AG04449 (cell line): ENCODE measurements around the gene DIAPH1.

Experiments
- CTCF ChIA-PET: fragments of 350-600 bp; formaldehyde crosslinking; extraction: SDS; loops from one replicate; lab custom pipeline; 2021; ENCODE audit warnings: antibody characterized with exemption; lab: Yijun Ruan, JAX
- POLR2A ChIA-PET: fragments of 400-600, 350-600 bp; formaldehyde crosslinking; extraction: SDS; loops from one replicate; lab custom pipeline; 2020; ENCODE audit warnings: antibody characterized with exemption, inconsistent platforms; lab: Yijun Ruan, JAX
- DNase-seq: peaks from one replicate; pipeline ENCODE4 v3.0.0-alpha.2; 2010; ENCODE audit warnings: low read depth, low spot score
- H3K4me3 ChIP-seq: 2 replicates; pipeline ENCODE4 v1.5.1; 2011; ENCODE audit warnings: low read depth, mild to moderate bottlenecking, control low read depth, low read length
- TF ChIP-seq, protein P1 (sequence below): IDR thresholded peaks from one replicate; pipeline ENCODE4 v1.5.1; 2011; ENCODE audit warnings: mild to moderate bottlenecking, moderate library complexity, low read length, control low read depth, inconsistent platforms; ENCODE audit not compliant: insufficient read depth; ENCODE audit errors: missing control alignments

The DIAPH1 gene

DNA sequence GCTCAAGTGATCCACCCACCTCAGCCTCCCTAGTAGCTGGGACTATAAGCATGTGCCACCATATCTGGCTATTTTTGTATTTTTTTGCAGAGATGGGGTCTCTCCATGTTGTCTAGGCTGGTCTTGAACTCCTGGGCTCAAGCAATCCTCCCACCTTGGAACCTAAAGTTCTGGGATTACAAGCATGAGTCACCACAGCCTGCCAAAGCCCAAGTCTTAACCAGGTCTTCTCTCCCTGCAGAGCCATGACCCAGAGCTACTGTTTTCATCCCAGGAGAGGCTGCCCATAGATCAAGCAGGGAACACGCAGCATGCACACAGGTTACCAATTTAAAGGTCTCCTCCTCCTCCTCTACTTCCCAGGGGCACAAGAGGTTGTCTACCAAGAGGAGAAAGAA, 100.2 kb downstream of the DIAPH1 start:
- POLR2A ChIA-PET, result interaction anchor here (0.9 to 2.2 kb wide), 2 partner anchors 11 to 43 kb away, joined by 3 to 14 read pairs; partner anchors contain the start of gene PCDHGC3

DNA sequence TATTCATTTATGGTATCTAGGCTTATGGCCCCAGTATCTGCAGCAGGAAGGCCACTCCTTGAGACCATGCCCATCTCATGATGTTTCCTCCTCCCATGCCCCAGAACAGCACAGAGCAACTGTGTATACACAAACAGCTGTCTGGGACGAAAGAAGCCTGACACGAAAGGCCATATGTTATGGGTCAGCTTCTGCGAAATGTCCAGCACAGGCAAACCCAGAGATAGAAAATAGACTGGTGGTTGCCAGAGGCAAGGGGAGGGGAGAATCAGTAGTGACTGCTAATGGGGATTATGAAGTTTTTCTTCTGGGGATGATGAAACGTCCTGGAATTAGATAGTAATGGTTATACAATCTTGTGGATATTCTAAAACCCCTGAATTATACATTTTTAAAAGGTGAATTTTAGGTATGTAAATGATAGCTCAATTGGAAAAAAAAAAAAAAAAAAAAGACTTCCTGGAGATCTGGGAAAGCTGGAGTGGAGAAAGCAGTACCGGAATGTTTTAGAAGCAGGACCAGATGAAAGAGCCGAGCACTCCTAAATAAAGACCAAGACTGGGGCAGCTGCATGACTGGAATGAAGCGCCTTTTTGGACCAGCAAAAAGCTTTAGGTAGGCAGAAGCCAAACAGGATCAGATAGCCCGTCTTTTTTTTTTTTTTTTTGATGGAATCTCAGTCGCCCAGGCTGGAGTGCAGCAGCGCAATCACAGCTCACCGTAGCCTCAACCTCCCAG, 100.8 kb downstream of the DIAPH1 start:
- DNase-seq, result no peak
- H3K4me3 ChIP-seq, result no peak overlapping the region
- POLR2A ChIA-PET, result interaction anchor here (0.6 to 2.2 kb wide), 4 partner anchors 9 to 43 kb away, joined by 3 to 14 read pairs (median 4); partner anchors contain the start of gene PCDHGC3
- CTCF ChIA-PET, result interaction anchor here (0.7 to 27.6 kb wide), 7 partner anchors 9 to 101 kb away, joined by 3 to 856 read pairs (median 3); partner anchors contain the start of genes PCDHGA10, PCDHGA11, PCDHGA12 and PCDHGB7
- TF ChIP-seq, protein P1, sequence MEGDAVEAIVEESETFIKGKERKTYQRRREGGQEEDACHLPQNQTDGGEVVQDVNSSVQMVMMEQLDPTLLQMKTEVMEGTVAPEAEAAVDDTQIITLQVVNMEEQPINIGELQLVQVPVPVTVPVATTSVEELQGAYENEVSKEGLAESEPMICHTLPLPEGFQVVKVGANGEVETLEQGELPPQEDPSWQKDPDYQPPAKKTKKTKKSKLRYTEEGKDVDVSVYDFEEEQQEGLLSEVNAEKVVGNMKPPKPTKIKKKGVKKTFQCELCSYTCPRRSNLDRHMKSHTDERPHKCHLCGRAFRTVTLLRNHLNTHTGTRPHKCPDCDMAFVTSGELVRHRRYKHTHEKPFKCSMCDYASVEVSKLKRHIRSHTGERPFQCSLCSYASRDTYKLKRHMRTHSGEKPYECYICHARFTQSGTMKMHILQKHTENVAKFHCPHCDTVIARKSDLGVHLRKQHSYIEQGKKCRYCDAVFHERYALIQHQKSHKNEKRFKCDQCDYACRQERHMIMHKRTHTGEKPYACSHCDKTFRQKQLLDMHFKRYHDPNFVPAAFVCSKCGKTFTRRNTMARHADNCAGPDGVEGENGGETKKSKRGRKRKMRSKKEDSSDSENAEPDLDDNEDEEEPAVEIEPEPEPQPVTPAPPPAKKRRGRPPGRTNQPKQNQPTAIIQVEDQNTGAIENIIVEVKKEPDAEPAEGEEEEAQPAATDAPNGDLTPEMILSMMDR, result no peak

More for the DNA sequence above, 100.2 kb downstream of the DIAPH1 start:
- CTCF ChIA-PET, result interaction anchor here (0.7 to 27.6 kb wide), 6 partner anchors 20 to 101 kb away, joined by 3 to 856 read pairs (median 4); partner anchors contain the start of genes PCDHGA10, PCDHGA11, PCDHGA12 and PCDHGB7
- H3K4me3 ChIP-seq, result no peak overlapping the region
- TF ChIP-seq, protein P1, result no peak
- DNase-seq, result no peak

DNA sequence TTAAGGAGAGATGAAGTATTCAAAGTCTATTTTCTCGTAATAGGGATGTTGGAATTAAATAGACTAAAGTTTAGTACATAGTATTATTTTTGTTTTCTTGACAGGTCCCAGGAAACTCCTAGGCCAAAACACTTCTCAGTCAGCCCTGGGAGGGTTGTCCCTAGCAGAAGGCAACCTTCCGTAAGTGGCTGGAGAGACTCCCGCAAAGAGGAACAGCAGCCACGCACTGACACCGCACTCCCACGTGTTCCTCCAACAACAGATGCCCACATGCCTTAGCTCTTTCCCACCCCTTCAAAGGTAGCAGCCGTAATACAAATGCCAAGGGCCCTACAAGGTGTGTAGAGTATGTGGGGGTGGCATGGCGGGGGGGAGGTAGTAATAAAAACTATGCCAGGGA, 101.5 kb downstream of the DIAPH1 start:
- TF ChIP-seq, protein P1, result no peak
- CTCF ChIA-PET, result interaction anchor here (0.9 to 27.6 kb wide), 4 partner anchors 10 to 100 kb away, joined by 3 to 856 read pairs (median 150); partner anchors contain the start of genes PCDHGA10, PCDHGA11, PCDHGB7 and PCDHGC4
- no peak overlapping the region for H3K4me3 ChIP-seq
- POLR2A ChIA-PET, result interaction anchor here (0.6 kb wide), 1 partner anchor 8 kb away, joined by 3 read pairs; no protein-coding TSS in a partner anchor
- DNase-seq, result no peak

DNA sequence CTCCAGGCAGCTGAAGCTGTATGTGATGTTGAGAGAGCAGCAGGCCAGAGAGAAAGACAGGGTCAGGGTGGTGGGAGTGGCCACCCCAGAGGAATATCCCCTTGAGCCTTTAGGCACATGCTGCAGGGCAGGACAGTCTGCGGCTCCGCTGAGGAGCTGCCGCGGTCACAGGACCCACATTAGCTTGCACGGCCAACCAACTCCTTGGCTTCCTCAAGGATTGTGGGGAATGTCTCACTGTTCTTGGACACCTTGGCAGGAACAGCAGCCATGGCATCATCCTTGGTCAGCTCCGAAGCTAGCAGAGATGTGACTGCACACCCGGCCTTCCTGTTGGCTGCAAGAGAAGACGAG, 102.2 kb downstream of the DIAPH1 start:
- TF ChIP-seq, protein P1, result no peak
- no peak for DNase-seq
- POLR2A ChIA-PET, result no interaction called here
- CTCF ChIA-PET, result interaction anchor here (1.7 to 37.5 kb wide), 5 partner anchors 1 to 99 kb away, joined by 4 to 856 read pairs (median 295); partner anchors contain the start of genes PCDHGA10, PCDHGA11, PCDHGB7 and PCDHGC4
- no peak overlapping the region for H3K4me3 ChIP-seq

DNA sequence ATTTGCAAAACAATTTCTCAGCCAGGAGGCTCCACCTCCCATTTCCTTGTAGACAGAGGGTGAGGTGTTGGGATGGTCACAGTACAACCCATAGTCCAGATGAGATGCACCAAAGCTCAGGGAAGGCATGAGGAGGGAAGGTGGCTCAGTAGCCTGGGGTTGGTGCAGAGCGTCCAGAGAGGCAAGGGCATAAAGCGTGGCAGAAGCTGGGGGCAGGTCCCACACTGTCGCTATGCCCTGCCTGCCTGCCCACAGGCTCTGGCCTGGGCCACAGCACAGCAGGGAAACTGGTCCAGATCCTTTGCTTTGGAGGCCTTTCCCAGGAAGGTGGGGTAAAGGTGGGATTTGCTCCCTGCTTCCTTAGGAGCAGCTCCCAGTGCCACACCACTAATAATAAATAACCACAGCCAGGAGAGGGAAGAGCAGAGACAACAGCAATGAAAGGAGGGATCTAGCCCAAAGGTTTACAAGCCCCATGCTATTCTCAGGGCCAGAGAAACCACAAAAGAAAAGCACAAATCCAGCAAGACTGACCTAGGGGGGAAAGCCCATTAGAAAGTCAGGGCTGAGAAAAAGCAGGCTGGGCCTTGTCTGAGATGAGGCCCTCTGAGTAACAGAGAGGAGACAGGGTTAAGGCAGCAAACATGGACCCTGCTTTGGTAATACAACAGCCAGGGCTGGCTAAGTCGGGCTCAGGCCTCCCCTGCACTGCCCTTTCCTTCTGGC, 102.7 kb downstream of the DIAPH1 start:
- no peak for DNase-seq
- ChIA-PET CTCF (interaction anchor here (1.0 to 37.5 kb wide), 10 partner anchors 1 to 133 kb away, joined by 3 to 856 read pairs (median 20); partner anchors contain the start of genes DIAPH1, PCDHGA10, PCDHGA11 and PCDHGA7), POLR2A (interaction anchor here (0.5 to 3.9 kb wide), 3 partner anchors 9 to 83 kb away, joined by 3 to 13 read pairs (median 3); no protein-coding TSS in a partner anchor)
- no peak overlapping the region for H3K4me3 ChIP-seq
- TF ChIP-seq, protein P1, result no peak
